Measurements from ENCODE around the gene CLSTN2. TPM values are rescaled to one million over a fixed set of nuclear protein-coding genes. Genes with fewer than 3 reads are reported as not detected.

CLSTN2 gene
- total and polyA plus RNA-seq, 5 donors from 2014 or later: not detected

GRCh38 chr3:140067487-140067886 is 132.5 kb downstream of the CLSTN2 start:
- no peak overlapping the region for H3K27ac ChIP-seq (ENCODE audit: insufficient read depth, low read length, poor library complexity, severe bottlenecking)

GRCh38 chr3:140068494-140069017 is 133.6 kb downstream of the CLSTN2 start:
- DNase-seq (no peak), ATAC-seq (ENCODE audit: low read depth in 2 of 2) (no peak)
- H3K27me3 ChIP-seq (ENCODE audit: control insufficient read depth, insufficient read depth, low read length): no peaks in the 10 kb centered on the region
- no peaks in the 10 kb centered on the region for H3K36me3 Mint-ChIP-seq
- peaks cover 0 to 4% (median under 1%) of the 10 kb centered on the region in 7 donors for H3K9me3 Mint-ChIP-seq
- H3K4me3 ChIP-seq (ENCODE audit: low read depth, low read length): no peak overlapping the region
- no peaks in the 10 kb centered on the region for H3K9me3 ChIP-seq (ENCODE audit: control insufficient read depth in 2 of 2, low read length in 2 of 2)
- H3K27me3 Mint-ChIP-seq: peaks cover 5% of the 10 kb centered on the region
- peaks cover 0 to 3% (median 0%) of the 10 kb centered on the region in 4 donors for H3K4me1 Mint-ChIP-seq
- no peak overlapping the region for H3K4me3 Mint-ChIP-seq
- no peak overlapping the region for H3K27ac Mint-ChIP-seq
- no peaks in the 10 kb centered on the region for H3K36me3 ChIP-seq (ENCODE audit: control insufficient read depth, insufficient read depth, low read length)
- no peaks in the 10 kb centered on the region for H3K4me1 ChIP-seq (ENCODE audit: control insufficient read depth, insufficient read depth, low read length, poor library complexity, severe bottlenecking)
- H3K27ac ChIP-seq (ENCODE audit: insufficient read depth, low read length, poor library complexity, severe bottlenecking): no peak overlapping the region

More at GRCh38 chr3:140067487-140067886, 132.5 kb downstream of the CLSTN2 start:
- Histone ChIP-seq H3K27me3 (ENCODE audit: control insufficient read depth, insufficient read depth, low read length) (no peaks in the 10 kb centered on the region), H3K9me3 (ENCODE audit: control insufficient read depth in 2 of 2, low read length in 2 of 2) (no peaks in the 10 kb centered on the region), H3K4me3 (ENCODE audit: low read depth, low read length) (no peak overlapping the region), H3K4me1 (ENCODE audit: control insufficient read depth, insufficient read depth, low read length, poor library complexity, severe bottlenecking) (no peaks in the 10 kb centered on the region), H3K36me3 (ENCODE audit: control insufficient read depth, insufficient read depth, low read length) (no peaks in the 10 kb centered on the region)
- H3K27me3 Mint-ChIP-seq: peaks cover 5% of the 10 kb centered on the region
- DNase-seq (no peak), ATAC-seq (ENCODE audit: low read depth in 2 of 2) (no peak)
- H3K36me3 Mint-ChIP-seq: no peaks in the 10 kb centered on the region
- peaks cover 0 to 2% (median 0%) of the 10 kb centered on the region in 7 donors for H3K9me3 Mint-ChIP-seq
- no peak overlapping the region for H3K27ac Mint-ChIP-seq
- no peak overlapping the region for H3K4me3 Mint-ChIP-seq
- H3K4me1 Mint-ChIP-seq: peaks cover 0 to 3% (median 0%) of the 10 kb centered on the region in 4 donors

- H3K36me3 ChIP-seq (ENCODE audit: control insufficient read depth, insufficient read depth, low read length): no peaks in the 10 kb centered on the region
- no peaks in the 10 kb centered on the region for H3K4me1 ChIP-seq (ENCODE audit: control insufficient read depth, insufficient read depth, low read length, poor library complexity, severe bottlenecking)
- no peaks in the 10 kb centered on the region for H3K9me3 ChIP-seq (ENCODE audit: control insufficient read depth in 2 of 2, low read length in 2 of 2)
- no peaks in the 10 kb centered on the region for H3K27me3 ChIP-seq (ENCODE audit: control insufficient read depth, insufficient read depth, low read length)
- Mint-ChIP-seq H3K4me1 (no peaks in the 10 kb centered on the region), H3K36me3 (no peaks in the 10 kb centered on the region), H3K4me3 (no peak overlapping the region), H3K27me3 (peaks cover 5% of the 10 kb centered on the region), H3K9me3 (peaks cover 0 to 7% (median 0%) of the 10 kb centered on the region in 7 donors), H3K27ac (no peak overlapping the region)
- ATAC-seq (ENCODE audit: low read depth in 2 of 2) (no peak), DNase-seq (no peak)
- H3K27ac ChIP-seq (ENCODE audit: insufficient read depth, low read length, poor library complexity, severe bottlenecking): no peak overlapping the region
- H3K4me3 ChIP-seq (ENCODE audit: low read depth, low read length): no peak overlapping the region
Observed at GRCh38 chr3:140073278-140074045, 138.5 kb downstream of the CLSTN2 start.

GRCh38 chr3:140076552-140076951 is 141.6 kb downstream of the CLSTN2 start:
- Histone ChIP-seq H3K9me3 (ENCODE audit: control insufficient read depth in 2 of 2, low read length in 2 of 2) (no peaks in the 10 kb centered on the region), H3K36me3 (ENCODE audit: control insufficient read depth, insufficient read depth, low read length) (no peaks in the 10 kb centered on the region), H3K27ac (ENCODE audit: insufficient read depth, low read length, poor library complexity, severe bottlenecking) (no peak overlapping the region), H3K4me1 (ENCODE audit: control insufficient read depth, insufficient read depth, low read length, poor library complexity, severe bottlenecking) (no peaks in the 10 kb centered on the region), H3K4me3 (ENCODE audit: low read depth, low read length) (no peak overlapping the region), H3K27me3 (ENCODE audit: control insufficient read depth, insufficient read depth, low read length) (no peaks in the 10 kb centered on the region)
- no peaks in the 10 kb centered on the region for H3K4me1 Mint-ChIP-seq
- no peaks in the 10 kb centered on the region for H3K27me3 Mint-ChIP-seq
- no peak for ATAC-seq (ENCODE audit: low read depth in 2 of 2)
- no peak overlapping the region for H3K4me3 Mint-ChIP-seq
- H3K9me3 Mint-ChIP-seq: peaks cover 0 to 5% (median 1%) of the 10 kb centered on the region in 7 donors
- H3K36me3 Mint-ChIP-seq: no peaks in the 10 kb centered on the region
- H3K27ac Mint-ChIP-seq: no peak overlapping the region
- DNase-seq: no peak

GRCh38 chr3:140077406-140077805 is 142.4 kb downstream of the CLSTN2 start:
- Histone ChIP-seq H3K4me1 (ENCODE audit: control insufficient read depth, insufficient read depth, low read length, poor library complexity, severe bottlenecking) (no peaks in the 10 kb centered on the region), H3K4me3 (ENCODE audit: low read depth, low read length) (no peak overlapping the region), H3K9me3 (ENCODE audit: control insufficient read depth in 2 of 2, low read length in 2 of 2) (no peaks in the 10 kb centered on the region), H3K27me3 (ENCODE audit: control insufficient read depth, insufficient read depth, low read length) (no peaks in the 10 kb centered on the region), H3K36me3 (ENCODE audit: control insufficient read depth, insufficient read depth, low read length) (no peaks in the 10 kb centered on the region), H3K27ac (ENCODE audit: insufficient read depth, low read length, poor library complexity, severe bottlenecking) (no peak overlapping the region)
- Mint-ChIP-seq H3K4me1 (no peaks in the 10 kb centered on the region), H3K27me3 (no peaks in the 10 kb centered on the region), H3K9me3 (peaks cover 0 to 6% (median 1%) of the 10 kb centered on the region in 7 donors), H3K36me3 (no peaks in the 10 kb centered on the region), H3K4me3 (no peak overlapping the region), H3K27ac (no peak overlapping the region)
- DNase-seq (no peak), ATAC-seq (ENCODE audit: low read depth in 2 of 2) (no peak)

GRCh38 chr3:140078343-140078742 is 143.4 kb downstream of the CLSTN2 start:
- no peaks in the 10 kb centered on the region for H3K4me1 Mint-ChIP-seq
- H3K4me3 ChIP-seq (ENCODE audit: low read depth, low read length): no peak overlapping the region
- H3K27ac ChIP-seq (ENCODE audit: insufficient read depth, low read length, poor library complexity, severe bottlenecking): no peak overlapping the region
- no peaks in the 10 kb centered on the region for H3K27me3 Mint-ChIP-seq
- ATAC-seq (ENCODE audit: low read depth in 2 of 2) (no peak), DNase-seq (no peak)
- no peaks in the 10 kb centered on the region for H3K4me1 ChIP-seq (ENCODE audit: control insufficient read depth, insufficient read depth, low read length, poor library complexity, severe bottlenecking)
- no peak overlapping the region for H3K4me3 Mint-ChIP-seq
- no peaks in the 10 kb centered on the region for H3K36me3 Mint-ChIP-seq
- H3K36me3 ChIP-seq (ENCODE audit: control insufficient read depth, insufficient read depth, low read length): no peaks in the 10 kb centered on the region
- H3K9me3 ChIP-seq (ENCODE audit: control insufficient read depth in 2 of 2, low read length in 2 of 2): no peaks in the 10 kb centered on the region
- no peaks in the 10 kb centered on the region for H3K27me3 ChIP-seq (ENCODE audit: control insufficient read depth, insufficient read depth, low read length)
- peaks cover 0 to 6% (median 0%) of the 10 kb centered on the region in 7 donors for H3K9me3 Mint-ChIP-seq
- no peak overlapping the region for H3K27ac Mint-ChIP-seq

- no peak overlapping the region for H3K4me3 ChIP-seq (ENCODE audit: low read depth, low read length)
- Mint-ChIP-seq H3K27me3 (no peaks in the 10 kb centered on the region), H3K4me3 (no peak overlapping the region), H3K36me3 (no peaks in the 10 kb centered on the region), H3K4me1 (no peaks in the 10 kb centered on the region), H3K9me3 (peaks cover 0 to 6% (median 0%) of the 10 kb centered on the region in 7 donors), H3K27ac (no peak overlapping the region)
- no peaks in the 10 kb centered on the region for H3K36me3 ChIP-seq (ENCODE audit: control insufficient read depth, insufficient read depth, low read length)
- DNase-seq: no peak
- no peaks in the 10 kb centered on the region for H3K27me3 ChIP-seq (ENCODE audit: control insufficient read depth, insufficient read depth, low read length)
- no peak for ATAC-seq (ENCODE audit: low read depth in 2 of 2)
- no peaks in the 10 kb centered on the region for H3K9me3 ChIP-seq (ENCODE audit: control insufficient read depth in 2 of 2, low read length in 2 of 2)
- no peak overlapping the region for H3K27ac ChIP-seq (ENCODE audit: insufficient read depth, low read length, poor library complexity, severe bottlenecking)
- H3K4me1 ChIP-seq (ENCODE audit: control insufficient read depth, insufficient read depth, low read length, poor library complexity, severe bottlenecking): no peaks in the 10 kb centered on the region
Observed at GRCh38 chr3:140078940-140079339, 144.0 kb downstream of the CLSTN2 start.

- no peaks in the 10 kb centered on the region for H3K27me3 Mint-ChIP-seq
- H3K36me3 Mint-ChIP-seq: no peaks in the 10 kb centered on the region
- H3K27ac ChIP-seq (ENCODE audit: insufficient read depth, low read length, poor library complexity, severe bottlenecking): no peak overlapping the region
- H3K9me3 ChIP-seq (ENCODE audit: control insufficient read depth in 2 of 2, low read length in 2 of 2): no peaks in the 10 kb centered on the region
- no peak overlapping the region for H3K27ac Mint-ChIP-seq
- H3K4me3 ChIP-seq (ENCODE audit: low read depth, low read length): no peak overlapping the region
- peaks cover 0 to 6% (median 0%) of the 10 kb centered on the region in 7 donors for H3K9me3 Mint-ChIP-seq
- no peaks in the 10 kb centered on the region for H3K27me3 ChIP-seq (ENCODE audit: control insufficient read depth, insufficient read depth, low read length)
- H3K36me3 ChIP-seq (ENCODE audit: control insufficient read depth, insufficient read depth, low read length): no peaks in the 10 kb centered on the region
- DNase-seq (no peak), ATAC-seq (ENCODE audit: low read depth in 2 of 2) (no peak)
- H3K4me1 Mint-ChIP-seq: no peaks in the 10 kb centered on the region
- no peaks in the 10 kb centered on the region for H3K4me1 ChIP-seq (ENCODE audit: control insufficient read depth, insufficient read depth, low read length, poor library complexity, severe bottlenecking)
- no peak overlapping the region for H3K4me3 Mint-ChIP-seq
Observed at GRCh38 chr3:140081887-140082286, 146.9 kb downstream of the CLSTN2 start.

Data from CD4-positive, CD25-positive, alpha-beta regulatory T cell (primary cell).